Neural cell (in vitro differentiated cells): ENCODE measurements around the gene CENPO.

ENCODE experiments used
- EP300 ChIP-seq: fragments of 450-650 bp; conservative IDR thresholded peaks from 2 replicates; pipeline ENCODE4 v1.6.1; 2014; ENCODE audit warnings: antibody characterized with exemption, mild to moderate bottlenecking, moderate library complexity; ENCODE audit not compliant: poor library complexity, severe bottlenecking
- EZH2 ChIP-seq: fragments of 200-600, 300-800 bp; shearing (Covaris generic), sonication (generic); IDR thresholded peaks from 2 replicates; pipeline ENCODE4 v1.6.1; 2014; ENCODE audit warnings: antibody characterized with exemption, low read length, borderline replicate concordance, mild to moderate bottlenecking; ENCODE audit not compliant: insufficient read depth, poor library complexity, severe bottlenecking
- MXI1 ChIP-seq: fragments of 450-650 bp; conservative IDR thresholded peaks from 2 replicates; pipeline ENCODE4 v1.6.1; 2014; ENCODE audit warnings: antibody characterized with exemption, mild to moderate bottlenecking; ENCODE audit not compliant: poor library complexity, severe bottlenecking
- POLR2AphosphoS5 ChIP-seq: IDR thresholded peaks from 2 replicates; pipeline ENCODE4 v1.6.1; 2012
- RAD21 ChIP-seq: fragments of 450-650 bp; conservative IDR thresholded peaks from 2 replicates; pipeline ENCODE4 v1.6.1; 2014; ENCODE audit warnings: antibody characterized with exemption, mild to moderate bottlenecking, moderate library complexity
- SMC3 ChIP-seq: fragments of 450-650 bp; conservative IDR thresholded peaks from 2 replicates; pipeline ENCODE4 v1.6.1; 2014; ENCODE audit warnings: antibody characterized with exemption, mild to moderate bottlenecking, moderate library complexity; ENCODE audit not compliant: poor library complexity
- TAF1 ChIP-seq: IDR thresholded peaks from 2 replicates; pipeline ENCODE4 v1.6.1; 2012; ENCODE audit warnings: low read depth
- TF ChIP-seq, protein P1 (sequence below): fragments of 450-650 bp; IDR thresholded peaks from 2 replicates; pipeline ENCODE4 v1.5.1; 2014; ENCODE audit warnings: antibody characterized with exemption, mild to moderate bottlenecking, moderate library complexity; ENCODE audit not compliant: poor library complexity, severe bottlenecking
- TF ChIP-seq, protein P2 (sequence below): IDR thresholded peaks from 2 replicates; pipeline ENCODE4 v1.6.1; 2012; ENCODE audit warnings: borderline replicate concordance

DNA sequence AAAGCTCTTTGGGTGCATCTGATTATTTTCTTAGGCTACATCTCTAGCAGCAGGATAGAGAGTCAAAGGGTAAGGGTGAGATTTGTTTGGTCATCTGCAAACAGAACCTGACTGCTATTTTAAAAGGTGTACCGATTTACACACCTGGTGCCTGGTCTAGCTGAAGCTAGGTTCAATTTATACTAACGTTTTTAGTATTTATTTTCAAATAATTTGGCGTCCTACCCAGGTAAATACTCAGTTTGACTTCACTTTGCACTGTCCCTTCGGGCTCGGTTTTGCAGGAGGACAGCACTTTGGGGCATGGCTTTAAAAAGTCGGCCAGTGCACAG, 717 bp upstream of the CENPO start:
- no peak for TF ChIP-seq TAF1
- TF ChIP-seq EZH2 = no peak
- TF ChIP-seq, protein P1, sequence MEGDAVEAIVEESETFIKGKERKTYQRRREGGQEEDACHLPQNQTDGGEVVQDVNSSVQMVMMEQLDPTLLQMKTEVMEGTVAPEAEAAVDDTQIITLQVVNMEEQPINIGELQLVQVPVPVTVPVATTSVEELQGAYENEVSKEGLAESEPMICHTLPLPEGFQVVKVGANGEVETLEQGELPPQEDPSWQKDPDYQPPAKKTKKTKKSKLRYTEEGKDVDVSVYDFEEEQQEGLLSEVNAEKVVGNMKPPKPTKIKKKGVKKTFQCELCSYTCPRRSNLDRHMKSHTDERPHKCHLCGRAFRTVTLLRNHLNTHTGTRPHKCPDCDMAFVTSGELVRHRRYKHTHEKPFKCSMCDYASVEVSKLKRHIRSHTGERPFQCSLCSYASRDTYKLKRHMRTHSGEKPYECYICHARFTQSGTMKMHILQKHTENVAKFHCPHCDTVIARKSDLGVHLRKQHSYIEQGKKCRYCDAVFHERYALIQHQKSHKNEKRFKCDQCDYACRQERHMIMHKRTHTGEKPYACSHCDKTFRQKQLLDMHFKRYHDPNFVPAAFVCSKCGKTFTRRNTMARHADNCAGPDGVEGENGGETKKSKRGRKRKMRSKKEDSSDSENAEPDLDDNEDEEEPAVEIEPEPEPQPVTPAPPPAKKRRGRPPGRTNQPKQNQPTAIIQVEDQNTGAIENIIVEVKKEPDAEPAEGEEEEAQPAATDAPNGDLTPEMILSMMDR = no peak
- no peak for TF ChIP-seq RAD21
- TF ChIP-seq POLR2AphosphoS5 = no peak
- no peak for TF ChIP-seq SMC3
- no peak for TF ChIP-seq EP300
- TF ChIP-seq MXI1 = no peak
- TF ChIP-seq, protein P2, sequence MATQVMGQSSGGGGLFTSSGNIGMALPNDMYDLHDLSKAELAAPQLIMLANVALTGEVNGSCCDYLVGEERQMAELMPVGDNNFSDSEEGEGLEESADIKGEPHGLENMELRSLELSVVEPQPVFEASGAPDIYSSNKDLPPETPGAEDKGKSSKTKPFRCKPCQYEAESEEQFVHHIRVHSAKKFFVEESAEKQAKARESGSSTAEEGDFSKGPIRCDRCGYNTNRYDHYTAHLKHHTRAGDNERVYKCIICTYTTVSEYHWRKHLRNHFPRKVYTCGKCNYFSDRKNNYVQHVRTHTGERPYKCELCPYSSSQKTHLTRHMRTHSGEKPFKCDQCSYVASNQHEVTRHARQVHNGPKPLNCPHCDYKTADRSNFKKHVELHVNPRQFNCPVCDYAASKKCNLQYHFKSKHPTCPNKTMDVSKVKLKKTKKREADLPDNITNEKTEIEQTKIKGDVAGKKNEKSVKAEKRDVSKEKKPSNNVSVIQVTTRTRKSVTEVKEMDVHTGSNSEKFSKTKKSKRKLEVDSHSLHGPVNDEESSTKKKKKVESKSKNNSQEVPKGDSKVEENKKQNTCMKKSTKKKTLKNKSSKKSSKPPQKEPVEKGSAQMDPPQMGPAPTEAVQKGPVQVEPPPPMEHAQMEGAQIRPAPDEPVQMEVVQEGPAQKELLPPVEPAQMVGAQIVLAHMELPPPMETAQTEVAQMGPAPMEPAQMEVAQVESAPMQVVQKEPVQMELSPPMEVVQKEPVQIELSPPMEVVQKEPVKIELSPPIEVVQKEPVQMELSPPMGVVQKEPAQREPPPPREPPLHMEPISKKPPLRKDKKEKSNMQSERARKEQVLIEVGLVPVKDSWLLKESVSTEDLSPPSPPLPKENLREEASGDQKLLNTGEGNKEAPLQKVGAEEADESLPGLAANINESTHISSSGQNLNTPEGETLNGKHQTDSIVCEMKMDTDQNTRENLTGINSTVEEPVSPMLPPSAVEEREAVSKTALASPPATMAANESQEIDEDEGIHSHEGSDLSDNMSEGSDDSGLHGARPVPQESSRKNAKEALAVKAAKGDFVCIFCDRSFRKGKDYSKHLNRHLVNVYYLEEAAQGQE = no peak
